Neuron (in vitro differentiated cells): Measurements from ENCODE around the gene FNDC1.
A peak's percentile ranks its signal among the peaks of the same experiment; 100 is the strongest.
"Not testable (repeated sequence)": the region's sequence is repeated elsewhere in the genome, so short reads cannot be mapped to it uniquely, and the experiment has no call there.

Source experiments
- H2AFZ ChIP-seq: one replicate; pipeline ENCODE4 v1.6.1; 2013; ENCODE audit warnings: low read depth, mild to moderate bottlenecking, inconsistent platforms, low read length, moderate library complexity
- H3K27me3 ChIP-seq: one replicate; pipeline ENCODE4 v1.6.1; 2013; ENCODE audit warnings: low read length; ENCODE audit not compliant: insufficient read depth
- H3K36me3 ChIP-seq: one replicate; pipeline ENCODE4 v1.6.1; 2013; ENCODE audit warnings: low read length; ENCODE audit not compliant: insufficient read depth
- H3K4me1 ChIP-seq: one replicate; pipeline ENCODE4 v1.6.1; 2013; ENCODE audit warnings: low read length; ENCODE audit not compliant: insufficient read depth
- H3K4me3 ChIP-seq: 2 replicates; pipeline ENCODE4 v1.5.1; 2013; ENCODE audit warnings: mild to moderate bottlenecking, low read length, moderate library complexity
- H3K9me3 ChIP-seq: one replicate; pipeline ENCODE4 v1.6.1; 2013; ENCODE audit warnings: low read length

FNDC1 gene

DNA sequence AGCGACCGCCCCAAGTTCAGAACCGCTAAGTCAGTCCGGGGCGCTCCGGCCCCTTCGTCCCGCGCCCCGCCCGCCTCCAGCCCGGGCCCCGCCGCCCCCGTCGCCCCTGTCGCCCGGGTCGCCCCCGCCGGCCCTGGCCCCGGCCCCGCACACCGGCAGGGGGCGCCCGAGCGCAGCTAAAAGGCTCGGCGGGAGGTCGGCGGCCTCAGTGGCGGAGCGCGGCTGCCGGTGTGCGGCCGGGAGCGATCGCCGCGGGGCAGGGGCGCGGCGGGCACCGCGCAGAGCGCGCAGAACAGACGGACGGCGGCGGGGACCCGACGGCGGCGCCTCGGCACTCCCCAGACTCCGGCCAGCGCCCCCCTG, at the start of gene FNDC1:
FNDC1 (plus strand) TSS at position 208 of the 363 bp plus-strand sequence. CDS start 197 bp downstream, outside the sequence.
- no peaks in the 10 kb centered on the region for H3K4me1 ChIP-seq
- peaks cover 2% of the 10 kb centered on the region for H3K9me3 ChIP-seq
- H3K27me3 ChIP-seq: peaks cover 83% of the 10 kb centered on the region
- H2AFZ ChIP-seq: peak within 1 kb of the TSS; percentile 26
- no peak within 1 kb of the TSS for H3K4me3 ChIP-seq
- H3K36me3 ChIP-seq: no peaks in the 10 kb centered on the region

DNA sequence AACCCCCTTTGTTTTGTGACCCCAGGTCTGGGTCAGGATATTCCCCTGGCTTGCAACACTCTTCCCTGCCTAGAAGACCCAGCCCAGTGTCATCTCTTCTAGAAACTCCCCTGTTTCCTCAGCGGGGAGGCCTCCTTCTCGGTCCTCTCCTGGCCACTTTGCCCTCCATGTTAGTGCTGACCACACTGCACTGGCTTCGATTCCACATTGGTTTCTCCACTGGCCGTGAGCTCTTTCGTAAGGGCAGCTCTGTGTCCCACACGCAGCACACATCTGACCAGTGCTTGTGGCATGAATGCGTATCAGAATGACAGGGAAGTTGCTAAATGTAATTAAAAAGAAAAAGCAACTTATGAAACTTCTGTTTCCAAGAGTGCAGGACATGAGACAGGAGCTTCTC, 49.4 kb upstream of the FNDC1 start:
- Histone ChIP-seq H3K4me3 (no peak overlapping the region), H3K36me3 (no peaks in the 10 kb centered on the region), H3K27me3 (no peaks in the 10 kb centered on the region), H2AFZ (no peak overlapping the region), H3K9me3 (no peaks in the 10 kb centered on the region), H3K4me1 (no peaks in the 10 kb centered on the region)

DNA sequence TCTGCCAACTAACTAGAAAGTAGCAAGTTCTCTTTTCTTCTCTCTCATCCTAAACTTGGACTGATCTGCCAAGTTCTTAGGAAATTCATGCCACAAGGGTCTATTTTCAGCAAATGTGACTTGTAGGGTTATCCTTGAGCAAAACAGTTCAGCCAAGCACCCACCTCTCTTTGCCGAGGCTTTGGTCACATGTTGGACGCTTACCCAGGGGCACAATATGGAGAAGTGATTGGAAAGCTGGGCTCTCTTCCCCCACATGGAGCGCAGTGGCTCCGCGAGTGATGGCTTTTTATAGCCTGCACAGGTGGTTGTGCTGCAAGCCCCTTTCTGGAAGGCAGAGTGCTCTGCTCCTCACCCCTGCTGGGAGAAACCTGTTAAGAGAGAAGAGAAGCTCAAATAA, 47.7 kb upstream of the FNDC1 start:
- H3K9me3 ChIP-seq: no peaks in the 10 kb centered on the region
- H2AFZ ChIP-seq: no peak overlapping the region
- H3K4me1 ChIP-seq: no peaks in the 10 kb centered on the region
- H3K36me3 ChIP-seq: no peaks in the 10 kb centered on the region
- no peaks in the 10 kb centered on the region for H3K27me3 ChIP-seq
- H3K4me3 ChIP-seq: no peak overlapping the region

DNA sequence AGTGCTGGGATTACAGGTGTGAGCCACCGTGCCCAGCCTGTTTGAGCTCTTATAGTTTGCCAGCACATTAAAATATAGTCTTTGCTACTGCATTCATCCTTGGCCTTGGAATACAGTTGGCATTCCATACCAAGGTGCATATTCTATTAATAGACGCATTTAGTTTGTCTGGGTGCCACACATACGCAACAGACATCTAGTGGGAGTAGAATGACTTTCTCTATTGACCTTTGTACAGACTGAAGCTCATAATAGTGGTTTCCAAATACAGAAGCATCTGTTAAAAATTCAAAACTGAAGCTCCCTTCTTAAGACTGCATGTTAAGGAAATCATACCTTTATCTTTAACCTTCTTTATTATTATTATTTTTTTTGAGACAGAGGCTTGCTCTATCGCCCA, 46.7 kb upstream of the FNDC1 start:
- Histone ChIP-seq H3K4me3 (no peak overlapping the region), H3K4me1 (no peaks in the 10 kb centered on the region), H3K36me3 (no peaks in the 10 kb centered on the region), H2AFZ (no peak overlapping the region), H3K27me3 (no peaks in the 10 kb centered on the region), H3K9me3 (no peaks in the 10 kb centered on the region)

DNA sequence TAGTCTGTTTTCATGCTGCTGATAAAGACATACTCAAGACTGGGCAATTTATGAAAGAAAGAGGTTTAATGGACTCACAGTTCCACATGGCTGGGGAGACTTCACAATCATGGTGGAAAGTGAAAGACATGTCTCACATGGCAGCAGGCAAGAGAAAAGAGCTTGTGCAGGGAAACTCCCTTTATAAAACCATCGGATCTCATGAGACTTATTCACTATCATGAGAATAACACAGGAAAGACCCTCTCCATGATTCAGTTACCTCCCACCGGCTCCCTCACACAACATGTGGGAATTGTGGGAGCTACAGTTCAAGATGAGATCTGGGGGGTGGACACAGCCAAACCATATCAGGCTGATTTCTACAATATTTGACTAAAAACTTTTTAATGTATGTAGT, 45.4 kb upstream of the FNDC1 start:
- not testable (repeated sequence) for H3K4me1 ChIP-seq

DNA sequence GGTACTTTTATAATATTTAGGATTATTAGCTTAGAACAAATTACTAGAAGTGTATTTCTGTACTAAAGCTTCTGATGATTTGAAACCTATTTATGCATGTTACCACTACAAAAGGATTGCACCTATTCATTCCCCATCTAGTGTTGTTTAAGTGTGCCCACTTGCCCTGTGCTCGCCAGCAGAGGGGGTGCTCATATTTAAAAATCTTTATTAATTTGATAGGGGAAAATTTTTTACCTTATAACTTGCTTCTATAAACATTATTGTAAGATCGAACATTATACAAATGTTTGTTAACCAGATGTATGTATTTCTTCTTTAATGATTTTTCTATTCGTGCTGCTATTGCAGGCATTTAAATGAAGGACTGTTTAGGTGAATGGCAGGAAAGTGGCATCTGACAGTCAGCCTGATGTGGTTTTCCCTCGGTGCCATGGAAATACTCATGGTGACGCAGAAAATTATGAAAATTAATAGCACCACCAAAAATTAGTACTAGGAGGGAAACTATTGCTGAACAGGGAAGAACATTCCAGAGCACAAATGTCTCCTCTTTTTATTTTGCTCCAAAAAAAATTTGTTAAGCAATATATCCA, 44.1 kb upstream of the FNDC1 start:
- Histone ChIP-seq H3K4me3 (no peak overlapping the region), H3K4me1 (no peaks in the 10 kb centered on the region), H3K36me3 (no peaks in the 10 kb centered on the region), H3K9me3 (no peaks in the 10 kb centered on the region), H3K27me3 (peaks cover 8% of the 10 kb centered on the region), H2AFZ (no peak overlapping the region)

More for the DNA sequence above, 45.4 kb upstream of the FNDC1 start:
- H3K4me3 ChIP-seq, H2AFZ ChIP-seq, H3K36me3 ChIP-seq, H3K9me3 ChIP-seq, H3K27me3 ChIP-seq: not testable (repeated sequence)

DNA sequence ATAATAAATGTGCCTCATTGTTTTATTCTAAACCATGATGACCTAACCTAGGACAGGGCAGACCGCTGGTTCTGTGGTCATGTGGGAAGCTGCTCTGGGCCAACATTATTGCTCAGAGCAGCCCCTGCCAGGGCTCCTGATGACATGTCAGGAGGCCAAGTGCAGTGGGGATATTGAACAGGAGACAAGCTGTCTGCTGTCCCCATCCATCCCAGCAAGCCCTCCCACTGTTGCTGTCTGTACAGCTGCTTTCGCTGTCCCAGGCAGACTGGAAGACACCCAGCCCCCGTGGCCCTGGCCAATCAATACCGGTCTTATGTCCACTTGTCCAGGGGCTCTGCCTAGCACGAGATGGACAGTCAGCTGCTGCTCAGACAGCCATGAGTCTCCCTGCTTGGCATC, 43.2 kb upstream of the FNDC1 start:
- H3K36me3 ChIP-seq: no peaks in the 10 kb centered on the region
- no peaks in the 10 kb centered on the region for H3K9me3 ChIP-seq

DNA sequence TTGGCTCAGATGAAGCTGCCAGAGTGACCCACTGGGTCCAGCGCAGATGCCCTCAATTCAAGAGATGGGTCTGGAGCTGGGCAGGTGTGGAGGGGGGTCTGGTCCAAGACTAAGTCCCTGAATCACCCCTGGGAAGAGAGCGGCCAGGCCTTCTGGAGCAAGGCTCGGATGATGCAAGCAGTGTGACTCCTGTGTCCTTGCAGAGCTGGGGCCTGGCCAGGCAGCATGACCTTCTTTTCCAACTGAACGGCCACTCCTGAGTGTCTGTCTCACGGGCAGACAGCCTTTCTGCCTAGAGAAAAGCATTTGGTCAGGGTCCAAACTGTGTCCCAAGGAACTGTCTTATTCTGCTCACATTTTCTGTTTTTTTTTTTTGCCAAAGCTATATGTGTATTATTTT, 42.6 kb upstream of the FNDC1 start:
- no peaks in the 10 kb centered on the region for H3K9me3 ChIP-seq
- H3K4me1 ChIP-seq: no peaks in the 10 kb centered on the region
- H2AFZ ChIP-seq: no peak overlapping the region
- H3K36me3 ChIP-seq: no peaks in the 10 kb centered on the region
- H3K27me3 ChIP-seq: peaks cover 8% of the 10 kb centered on the region
- no peak overlapping the region for H3K4me3 ChIP-seq

More for the DNA sequence above, 43.2 kb upstream of the FNDC1 start:
- H2AFZ ChIP-seq: no peak overlapping the region
- H3K4me1 ChIP-seq: no peaks in the 10 kb centered on the region
- H3K4me3 ChIP-seq: no peak overlapping the region
- peaks cover 8% of the 10 kb centered on the region for H3K27me3 ChIP-seq

DNA sequence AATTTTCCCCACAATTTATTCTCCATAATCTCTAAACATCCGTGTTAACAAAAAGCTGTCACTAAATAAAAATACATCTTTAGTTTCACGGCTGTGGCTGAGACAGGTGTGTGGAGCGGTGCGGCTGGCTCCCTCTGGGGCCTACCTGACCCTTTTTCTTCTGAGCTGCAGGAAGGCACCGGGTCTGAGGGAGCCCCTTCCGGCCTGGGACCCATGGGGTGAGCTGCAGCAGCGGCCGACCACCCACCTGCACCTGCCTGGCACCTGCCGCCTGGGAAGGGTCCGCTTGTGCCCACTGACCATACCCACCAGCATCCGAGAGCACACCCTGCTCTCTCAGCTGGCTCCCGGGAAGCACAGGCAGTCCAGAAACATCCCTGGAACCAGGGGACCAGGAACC, 41.5 kb upstream of the FNDC1 start:
- Histone ChIP-seq H3K4me1 (no peaks in the 10 kb centered on the region), H3K9me3 (no peaks in the 10 kb centered on the region), H2AFZ (no peak overlapping the region)

DNA sequence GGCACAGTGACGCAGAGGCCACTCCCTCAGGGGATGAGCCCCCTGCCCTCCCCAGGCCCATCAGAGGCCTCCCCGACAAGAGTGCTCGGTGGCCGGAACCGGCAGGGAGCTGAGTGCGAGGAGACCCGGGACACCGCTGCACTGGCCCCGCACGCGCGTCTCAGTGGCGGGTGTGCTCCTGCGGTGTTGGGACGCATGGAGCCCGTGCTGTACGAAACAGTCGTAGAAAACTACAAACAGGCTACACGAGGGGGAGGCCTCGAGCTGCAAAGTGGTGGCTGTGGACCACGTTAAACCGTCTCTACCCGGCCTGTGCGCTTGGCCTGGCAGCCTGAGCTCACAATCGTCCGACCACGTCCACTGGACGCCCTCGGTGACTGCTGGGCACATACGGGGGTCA, 40.2 kb upstream of the FNDC1 start:
- Histone ChIP-seq H3K4me3 (no peak overlapping the region), H2AFZ (no peak overlapping the region), H3K27me3 (peaks cover 8% of the 10 kb centered on the region), H3K4me1 (no peaks in the 10 kb centered on the region), H3K9me3 (no peaks in the 10 kb centered on the region), H3K36me3 (no peaks in the 10 kb centered on the region)

More for the DNA sequence above, 41.5 kb upstream of the FNDC1 start:
- H3K27me3 ChIP-seq: peaks cover 8% of the 10 kb centered on the region
- H3K4me3 ChIP-seq: no peak overlapping the region
- H3K36me3 ChIP-seq: no peaks in the 10 kb centered on the region

DNA sequence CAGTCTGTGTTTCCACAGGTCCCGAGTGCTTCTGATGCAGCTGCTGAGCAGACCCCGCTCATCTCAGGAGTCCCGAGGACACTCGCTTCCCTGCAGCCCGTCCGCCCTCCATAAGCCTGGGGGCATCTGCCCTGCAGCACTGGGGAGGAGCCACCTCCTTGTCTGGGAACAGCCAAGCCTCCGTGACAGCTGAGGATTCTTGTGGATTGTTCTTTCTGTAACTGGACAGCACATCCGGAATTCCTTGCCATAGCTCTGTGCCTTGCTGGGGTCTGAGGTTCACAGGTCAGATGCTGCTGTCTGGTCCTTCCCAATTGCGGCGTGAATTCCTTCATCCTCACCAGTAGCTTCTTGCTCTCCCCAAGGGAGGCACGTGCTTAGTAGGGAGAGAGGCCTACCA, 38.4 kb upstream of the FNDC1 start:
- H3K27me3 ChIP-seq: peaks cover 8% of the 10 kb centered on the region
- no peaks in the 10 kb centered on the region for H3K9me3 ChIP-seq
- H3K36me3 ChIP-seq: no peaks in the 10 kb centered on the region
- no peak overlapping the region for H3K4me3 ChIP-seq
- no peaks in the 10 kb centered on the region for H3K4me1 ChIP-seq
- H2AFZ ChIP-seq: no peak overlapping the region

DNA sequence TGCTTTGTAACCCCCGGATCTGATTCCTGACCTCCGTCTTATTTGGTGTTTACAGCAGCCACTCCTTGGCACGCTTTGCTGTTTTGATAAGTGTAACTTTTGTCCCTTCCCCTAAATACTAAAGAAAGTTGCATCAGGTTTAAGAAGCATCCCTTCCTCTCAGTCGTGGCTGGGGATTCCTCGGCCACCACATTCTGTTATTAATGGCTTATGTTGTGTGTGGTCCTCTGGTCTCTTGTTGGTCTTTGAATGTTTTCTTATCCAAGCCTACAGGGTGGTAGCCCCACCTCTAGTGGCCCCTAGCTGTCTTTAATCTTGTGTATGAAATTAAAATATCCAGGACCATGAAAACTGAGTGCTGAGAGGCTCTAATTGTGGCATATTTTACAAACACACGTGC, 37.5 kb upstream of the FNDC1 start:
- H3K4me1 ChIP-seq: no peaks in the 10 kb centered on the region
- H3K4me3 ChIP-seq: no peak overlapping the region
- H3K27me3 ChIP-seq: peaks cover 8% of the 10 kb centered on the region
- H3K36me3 ChIP-seq: no peaks in the 10 kb centered on the region
- H3K9me3 ChIP-seq: no peaks in the 10 kb centered on the region
- H2AFZ ChIP-seq: no peak overlapping the region

DNA sequence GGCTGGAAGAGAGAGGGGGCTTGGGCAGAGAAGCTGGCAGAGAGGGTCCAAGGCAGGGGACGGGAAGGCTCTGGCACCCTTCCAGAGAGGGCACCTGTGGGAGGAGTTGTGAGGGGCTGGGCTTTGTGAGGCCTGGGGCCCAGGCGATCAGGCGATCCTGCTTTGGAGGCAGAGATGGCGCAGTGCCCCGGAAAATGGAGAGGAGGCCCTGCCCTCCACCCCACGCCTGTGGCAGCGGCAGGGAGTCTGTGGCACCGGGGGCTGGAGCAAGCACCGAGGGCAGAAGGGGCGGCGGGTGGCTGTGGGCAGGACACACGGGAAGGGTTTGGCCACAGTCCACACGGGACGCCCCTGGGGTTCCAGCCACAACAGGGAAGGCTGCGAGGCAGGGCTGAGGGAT, 36.5 kb upstream of the FNDC1 start:
- Histone ChIP-seq H3K9me3 (no peaks in the 10 kb centered on the region), H3K36me3 (no peaks in the 10 kb centered on the region), H3K4me3 (no peak overlapping the region), H2AFZ (no peak overlapping the region), H3K27me3 (peaks cover 8% of the 10 kb centered on the region), H3K4me1 (no peaks in the 10 kb centered on the region)

DNA sequence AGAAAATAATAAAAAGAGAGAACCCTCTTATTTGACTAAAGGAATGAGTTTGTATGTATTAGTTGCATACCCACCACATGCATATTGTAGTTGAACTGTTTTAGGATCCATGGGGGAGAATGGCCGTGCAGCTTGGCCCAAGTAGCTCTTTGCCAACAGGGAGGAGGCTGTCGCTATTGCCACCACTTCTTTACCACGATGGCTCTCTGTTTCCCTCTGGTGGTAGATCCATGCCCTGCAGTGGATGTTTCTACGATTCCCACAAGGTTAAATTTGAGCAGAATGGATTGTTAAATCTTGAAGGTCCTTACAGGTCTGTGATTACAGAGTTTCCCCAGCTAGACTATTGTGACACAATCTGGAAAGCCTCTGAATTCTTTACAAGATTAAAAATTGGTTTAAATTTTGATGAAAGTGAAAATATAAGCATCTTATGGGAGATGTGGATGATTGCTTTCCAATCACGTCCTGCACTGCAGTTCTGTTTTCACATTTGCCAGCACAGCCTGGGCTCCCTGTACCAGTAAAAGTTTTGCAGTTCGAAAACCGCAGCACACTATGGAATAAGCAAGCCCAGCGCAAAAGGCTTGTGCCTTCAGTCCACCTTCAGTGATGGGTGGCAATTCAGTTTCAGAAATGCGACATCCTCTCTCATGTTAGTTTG, 34.4 kb upstream of the FNDC1 start:
- no peaks in the 10 kb centered on the region for H3K27me3 ChIP-seq
- H3K9me3 ChIP-seq: no peaks in the 10 kb centered on the region
- no peak overlapping the region for H2AFZ ChIP-seq

More for the DNA sequence above, 34.4 kb upstream of the FNDC1 start:
- no peaks in the 10 kb centered on the region for H3K36me3 ChIP-seq
- no peak overlapping the region for H3K4me3 ChIP-seq
- H3K4me1 ChIP-seq: no peaks in the 10 kb centered on the region
